HUES64 (cell line): ENCODE data around the gene TMC1.

Source experiments
- H3K27ac ChIP-seq: 2 replicates; pipeline ENCODE4 v1.7.0; 2013; ENCODE audit warnings: low read depth, low read length, inconsistent platforms
- H3K27me3 ChIP-seq: 2 replicates; pipeline ENCODE4 v1.6.1; 2013; ENCODE audit warnings: mild to moderate bottlenecking, low read length; ENCODE audit not compliant: insufficient read depth
- H3K36me3 ChIP-seq: 2 replicates; pipeline ENCODE4 v1.6.1; 2013; ENCODE audit warnings: mild to moderate bottlenecking, low read length; ENCODE audit not compliant: insufficient read depth
- H3K4me1 ChIP-seq: 2 replicates; pipeline ENCODE4 v1.6.1; 2013; ENCODE audit warnings: mild to moderate bottlenecking, low read length, moderate library complexity; ENCODE audit not compliant: insufficient read depth
- H3K4me3 ChIP-seq: 2 replicates; pipeline ENCODE4 v1.5.1; 2013; ENCODE audit warnings: mild to moderate bottlenecking, low read length, moderate library complexity
- H3K9ac ChIP-seq: 2 replicates; pipeline ENCODE4 v1.6.1; 2013; ENCODE audit warnings: mild to moderate bottlenecking, low read depth, low read length
- H3K9me3 ChIP-seq: 2 replicates; pipeline ENCODE4 v1.6.1; 2013; ENCODE audit warnings: low read depth, low read length; ENCODE audit not compliant: insufficient read depth
- WGBS: fragments of 150-250, 120-280 bp; methylation state at CpG from one replicate; pipeline ENCODE4 v1.1.7; 2013; ENCODE audit warnings: missing lambda C conversion rate; 5-methylcytosine and 5-hydroxymethylcytosine counted together

TMC1 gene

DNA sequence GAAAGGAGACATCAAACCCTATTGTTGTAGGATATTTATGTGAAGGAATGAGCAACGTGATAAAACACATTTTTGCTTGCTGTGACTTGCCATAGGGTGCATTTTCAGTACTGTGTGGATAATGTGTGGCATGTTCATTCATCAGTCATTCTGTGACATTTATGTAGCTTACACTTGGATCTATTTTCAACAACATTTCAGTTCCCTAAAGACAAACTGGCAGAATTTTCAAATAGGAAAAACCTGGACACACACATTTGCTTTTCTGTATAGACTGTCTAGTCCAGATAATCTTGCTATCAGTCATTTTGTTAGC, 127.7 kb downstream of the TMC1 start:
- 71% methylated on average over 1 of the region's 1 CpG for whole genome bisulfite sequencing
- H3K27ac ChIP-seq: no peak overlapping the region
- no peak overlapping the region for H3K9ac ChIP-seq

DNA sequence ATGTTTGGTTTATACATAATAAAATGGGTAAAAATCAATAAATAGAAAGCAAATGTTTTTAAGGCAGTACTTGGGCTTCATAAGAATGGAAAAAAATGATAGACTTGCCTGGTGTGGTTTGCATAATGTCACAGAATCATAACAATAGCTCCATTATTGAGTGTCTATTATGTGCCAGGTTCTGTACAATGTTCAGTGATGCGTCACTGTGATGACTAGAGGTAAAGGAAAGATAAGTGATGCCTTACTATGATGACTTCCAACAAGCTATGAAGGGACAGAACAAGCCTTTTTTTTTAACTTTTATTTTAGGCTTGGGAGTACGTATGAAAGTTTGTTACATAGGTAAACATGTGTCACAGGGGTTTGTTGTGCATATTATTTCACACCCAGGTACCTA, 128.8 kb downstream of the TMC1 start:
- no peak overlapping the region for H3K9ac ChIP-seq
- no peaks in the 10 kb centered on the region; the same call in 1 of the 2 replicates for H3K4me1 ChIP-seq
- H3K27ac ChIP-seq: no peak overlapping the region
- H3K9me3 ChIP-seq: no peaks in the 10 kb centered on the region
- no peak overlapping the region for H3K4me3 ChIP-seq
- no peaks in the 10 kb centered on the region for H3K36me3 ChIP-seq
- 87% methylated on average over 1 of the region's 2 CpGs for WGBS
- no peaks in the 10 kb centered on the region for H3K27me3 ChIP-seq

More for the DNA sequence above, 127.7 kb downstream of the TMC1 start:
- H3K4me1 ChIP-seq: no peaks in the 10 kb centered on the region; the same call in 1 of the 2 replicates
- H3K9me3 ChIP-seq: no peaks in the 10 kb centered on the region
- no peaks in the 10 kb centered on the region for H3K27me3 ChIP-seq
- no peaks in the 10 kb centered on the region for H3K36me3 ChIP-seq
- no peak overlapping the region for H3K4me3 ChIP-seq

DNA sequence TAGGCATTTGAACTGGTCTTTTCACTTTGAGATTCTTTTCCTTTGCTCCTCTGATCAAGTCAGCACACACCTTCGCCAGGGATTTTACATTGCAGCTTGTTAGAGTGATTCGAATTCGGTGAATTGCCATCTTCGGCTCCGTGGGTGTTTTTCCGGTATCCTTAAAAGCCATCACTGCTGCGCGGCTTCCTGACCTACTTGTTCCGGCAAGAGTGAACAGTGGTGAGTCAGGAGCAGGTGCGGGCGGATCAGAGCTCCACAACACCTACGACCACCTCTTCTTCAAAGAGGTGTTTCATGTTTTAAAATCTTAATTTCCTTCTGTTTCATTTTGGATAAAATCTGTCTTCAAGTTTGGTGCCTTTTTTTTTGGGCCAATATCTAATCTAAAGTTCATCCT, 134.6 kb downstream of the TMC1 start:
- no peaks in the 10 kb centered on the region for H3K4me1 ChIP-seq
- no peaks in the 10 kb centered on the region for H3K9me3 ChIP-seq
- WGBS: 97% methylated on average over 11 of the region's 12 CpGs
- H3K27ac ChIP-seq: no peak overlapping the region
- H3K27me3 ChIP-seq: no peaks in the 10 kb centered on the region
- no peaks in the 10 kb centered on the region for H3K36me3 ChIP-seq
- no peak overlapping the region for H3K4me3 ChIP-seq
- no peak overlapping the region for H3K9ac ChIP-seq

DNA sequence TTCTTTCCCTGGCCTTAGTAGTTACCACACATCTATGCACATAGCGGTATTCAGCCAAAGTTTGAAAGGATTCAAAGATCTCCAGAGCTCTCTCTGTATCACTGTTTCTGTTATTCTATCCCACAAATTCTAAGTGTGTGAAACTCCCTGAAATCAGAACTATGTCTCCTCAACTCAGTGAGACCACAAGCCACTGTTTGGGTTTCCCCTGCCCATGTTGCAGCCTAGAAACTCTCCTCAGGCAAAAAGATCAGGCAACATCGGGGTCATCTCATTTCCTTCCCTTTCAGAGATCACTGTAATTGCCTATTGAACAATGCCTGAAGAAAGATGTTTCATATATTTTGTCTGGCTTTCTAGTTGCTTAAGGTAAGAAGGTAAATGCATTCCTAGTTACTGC, 135.6 kb downstream of the TMC1 start:
- Histone ChIP-seq H3K27ac (no peak overlapping the region), H3K9me3 (no peaks in the 10 kb centered on the region), H3K4me1 (no peaks in the 10 kb centered on the region), H3K27me3 (no peaks in the 10 kb centered on the region), H3K36me3 (no peaks in the 10 kb centered on the region), H3K9ac (no peak overlapping the region), H3K4me3 (no peak overlapping the region)
- 98% methylated on average over 2 of the region's 2 CpGs for WGBS

DNA sequence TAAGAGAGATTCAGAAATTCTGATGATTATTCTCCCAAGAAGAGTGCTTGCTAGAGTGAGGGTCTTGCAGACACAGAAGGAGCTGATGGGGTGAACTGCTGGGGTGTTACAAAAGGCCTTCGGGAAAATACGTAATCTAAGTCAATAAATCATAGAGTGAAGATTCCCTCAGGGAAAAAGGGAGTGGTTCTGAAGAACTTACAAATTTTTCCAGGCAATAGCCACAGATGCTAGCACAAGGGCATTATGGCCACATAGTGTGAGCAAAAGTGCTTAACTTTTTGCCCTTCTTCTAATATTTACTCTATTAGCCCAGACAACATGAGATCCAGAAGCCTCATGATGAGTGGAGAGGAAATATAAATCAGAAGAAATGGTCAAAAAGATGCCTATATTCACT, 137.3 kb downstream of the TMC1 start:
- Histone ChIP-seq H3K4me3 (no peak overlapping the region), H3K27ac (no peak overlapping the region), H3K27me3 (no peaks in the 10 kb centered on the region), H3K9me3 (no peaks in the 10 kb centered on the region), H3K36me3 (no peaks in the 10 kb centered on the region), H3K4me1 (no peaks in the 10 kb centered on the region), H3K9ac (no peak overlapping the region)
- 97% methylated on average over 2 of the region's 2 CpGs for WGBS

DNA sequence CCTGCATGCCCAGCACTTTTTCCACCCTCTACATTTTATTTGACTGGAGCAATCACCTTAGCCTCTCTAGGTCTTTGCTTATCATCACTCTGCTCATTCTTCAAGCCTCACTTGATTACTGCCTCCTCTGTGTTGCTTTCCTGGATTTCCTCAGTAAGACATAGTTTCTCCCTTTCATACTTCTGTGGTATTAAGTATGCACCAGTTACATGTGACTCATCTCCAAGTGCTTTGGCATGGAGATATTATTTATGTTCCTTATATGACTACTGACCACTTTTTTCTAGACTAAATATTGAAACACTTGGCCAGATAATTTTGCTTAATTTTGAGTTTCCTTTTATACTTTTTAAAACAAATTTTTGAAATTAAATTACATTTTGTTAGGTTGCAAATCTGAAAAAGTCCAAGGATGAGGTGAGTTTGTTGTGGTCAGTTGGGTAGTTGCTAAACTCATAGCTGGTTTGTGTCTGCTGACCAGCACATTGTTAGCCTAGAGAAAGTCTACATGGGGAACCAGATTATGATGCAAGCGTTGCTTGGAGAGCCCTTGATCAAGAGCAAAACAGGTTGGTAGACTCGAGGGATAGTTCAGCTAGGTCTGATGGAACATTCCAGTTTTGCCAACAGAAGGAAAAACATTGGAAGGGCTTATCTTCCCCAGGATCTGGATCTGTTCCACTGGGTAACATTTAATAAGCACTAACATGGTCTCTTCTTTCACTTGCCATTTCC, 140.2 kb downstream of the TMC1 start:
- H3K4me3 ChIP-seq: no peak overlapping the region
- no peak overlapping the region for H3K9ac ChIP-seq
- H3K27ac ChIP-seq: no peak overlapping the region
- no peaks in the 10 kb centered on the region for H3K36me3 ChIP-seq
- 74% methylated on average over 2 of the region's 2 CpGs for WGBS
- H3K4me1 ChIP-seq: no peaks in the 10 kb centered on the region
- no peaks in the 10 kb centered on the region for H3K27me3 ChIP-seq
- H3K9me3 ChIP-seq: no peaks in the 10 kb centered on the region

DNA sequence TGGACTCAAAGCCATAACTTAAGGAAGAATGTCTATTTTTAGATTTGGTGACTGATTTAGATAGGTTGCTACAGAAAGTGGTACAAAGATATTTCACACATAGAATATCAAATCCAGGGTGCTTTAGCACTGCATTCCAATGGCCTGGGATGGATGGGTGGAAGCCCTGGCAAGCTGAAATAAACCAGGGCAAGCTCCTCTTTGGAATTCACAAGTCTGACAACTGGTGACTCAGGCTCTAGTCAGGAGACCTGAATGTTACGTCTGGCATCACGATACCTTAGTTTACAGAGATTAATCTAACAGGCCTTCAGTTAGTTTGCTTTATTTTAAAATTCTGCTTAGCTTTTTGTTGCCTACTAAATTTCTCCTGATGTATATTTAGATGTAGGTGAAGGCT, 144.0 kb downstream of the TMC1 start:
- H3K9me3 ChIP-seq: no peaks in the 10 kb centered on the region
- 61% methylated on average over 2 of the region's 2 CpGs for WGBS
- no peaks in the 10 kb centered on the region for H3K36me3 ChIP-seq
- no peaks in the 10 kb centered on the region for H3K27me3 ChIP-seq
- no peak overlapping the region for H3K27ac ChIP-seq
- no peak overlapping the region for H3K9ac ChIP-seq
- no peak overlapping the region for H3K4me3 ChIP-seq
- peaks cover 11% of the 10 kb centered on the region for H3K4me1 ChIP-seq

DNA sequence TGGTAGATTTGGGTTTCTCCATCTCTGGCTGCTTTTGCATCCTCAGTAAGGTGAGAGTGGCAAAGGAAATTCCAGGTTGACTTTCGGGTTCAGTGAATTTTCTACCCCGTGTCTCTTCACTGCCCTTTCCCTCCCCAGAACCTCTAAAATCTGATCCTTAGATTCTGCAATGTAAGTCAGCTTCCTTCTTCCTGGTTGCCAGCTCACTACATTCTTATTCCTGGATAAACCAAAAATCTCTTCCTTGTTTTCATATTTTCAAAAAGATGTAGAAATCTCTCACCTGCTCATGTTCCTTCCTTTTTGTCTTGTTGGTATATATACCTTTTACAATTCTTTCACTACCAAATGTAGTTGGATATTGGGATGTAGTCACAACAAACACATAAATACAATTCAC, 145.8 kb downstream of the TMC1 start:
- Histone ChIP-seq H3K36me3 (no peaks in the 10 kb centered on the region), H3K9ac (no peak overlapping the region), H3K4me1 (peaks cover 11% of the 10 kb centered on the region), H3K27me3 (no peaks in the 10 kb centered on the region), H3K27ac (no peak overlapping the region), H3K4me3 (no peak overlapping the region), H3K9me3 (0 out of 2 replicates have a peak, but pooled peaks cover 5% of the 10 kb centered on the region)
- 70% methylated on average over 2 of the region's 2 CpGs for WGBS

DNA sequence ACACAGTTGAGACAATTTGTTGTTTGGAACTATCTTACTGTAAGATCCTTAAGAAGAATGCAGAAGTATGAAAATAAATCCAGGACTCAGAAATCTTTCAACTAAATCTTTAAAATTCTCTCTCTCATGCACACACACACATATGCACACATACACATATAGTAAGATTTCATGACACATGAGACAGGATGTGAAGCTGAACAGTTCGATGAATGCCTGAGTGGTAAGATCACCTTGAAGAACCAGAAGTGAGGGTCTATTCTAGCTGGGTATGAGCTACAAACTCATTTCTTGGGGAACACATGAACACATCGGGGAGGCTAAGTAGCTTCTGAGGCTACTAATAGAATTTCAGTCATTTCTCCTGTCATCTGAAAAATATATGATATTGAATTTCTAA, 153.6 kb downstream of the TMC1 start:
- Histone ChIP-seq H3K9ac (no peak overlapping the region), H3K27me3 (no peaks in the 10 kb centered on the region), H3K4me3 (no peak overlapping the region), H3K9me3 (0 out of 2 replicates have a peak, but pooled peaks cover 12% of the 10 kb centered on the region), H3K4me1 (peaks cover 10% of the 10 kb centered on the region), H3K36me3 (no peaks in the 10 kb centered on the region), H3K27ac (no peak overlapping the region)
- WGBS: 91% methylated on average over 2 of the region's 2 CpGs

DNA sequence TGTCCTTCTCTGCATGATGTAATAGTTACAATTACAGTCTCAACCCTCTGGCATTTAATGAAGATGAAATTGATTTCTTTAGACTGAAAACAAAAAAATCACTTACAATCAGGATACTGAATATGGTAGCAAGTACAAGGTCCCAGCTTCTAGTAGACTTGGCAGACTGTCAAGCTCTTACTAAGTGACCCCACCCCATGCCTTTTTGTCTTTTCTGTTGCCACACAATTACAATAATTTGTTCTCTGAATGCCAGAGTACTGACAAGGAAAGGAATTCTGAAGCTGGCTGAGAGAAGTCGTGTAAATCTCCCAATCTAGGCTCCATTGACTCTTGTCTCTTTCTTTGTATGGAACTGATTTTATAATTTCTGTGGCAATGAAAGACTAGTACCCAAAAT, 154.2 kb downstream of the TMC1 start:
- H3K36me3 ChIP-seq: no peaks in the 10 kb centered on the region
- no peak overlapping the region for H3K9ac ChIP-seq
- 0 out of 2 replicates have a peak, but pooled peaks cover 12% of the 10 kb centered on the region for H3K9me3 ChIP-seq
- no peaks in the 10 kb centered on the region for H3K27me3 ChIP-seq
- WGBS: 94% methylated on average over 1 of the region's 1 CpG
- no peak overlapping the region for H3K27ac ChIP-seq
- peaks cover 13% of the 10 kb centered on the region for H3K4me1 ChIP-seq
- no peak overlapping the region for H3K4me3 ChIP-seq

DNA sequence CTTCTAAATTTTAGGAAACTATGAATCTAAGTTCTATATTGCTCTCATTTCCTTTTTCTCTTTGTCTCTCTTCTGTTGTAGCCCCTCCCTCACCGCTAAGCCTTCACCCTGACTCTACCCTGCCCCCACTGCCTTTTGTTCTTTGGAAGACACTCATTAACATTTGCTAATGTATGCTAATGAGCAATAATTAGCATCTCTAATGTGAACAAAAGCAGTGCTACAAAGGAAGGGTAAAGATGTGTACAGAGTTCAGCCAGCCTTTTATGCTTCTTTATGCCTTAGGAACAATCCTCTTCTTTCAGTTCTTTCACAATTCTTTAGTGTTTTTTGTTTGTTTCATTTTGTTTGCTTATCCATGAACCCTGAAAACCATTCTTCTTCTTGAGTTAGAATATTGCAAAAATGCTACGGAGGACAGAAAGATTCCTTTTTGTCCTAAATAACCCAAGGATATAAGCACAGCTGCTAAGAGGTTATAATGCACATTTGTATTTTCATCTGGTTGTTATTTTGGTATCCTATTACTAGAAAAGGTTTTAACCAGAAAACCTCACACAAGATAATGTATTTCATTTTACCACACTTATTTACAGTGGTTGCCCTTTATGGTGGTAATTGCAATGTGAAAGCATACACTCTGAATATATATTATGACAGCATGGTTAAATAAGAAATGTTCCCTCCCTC, 159.3 kb downstream of the TMC1 start:
- peak overlapping the region; percentile 60 for H3K9ac ChIP-seq

More for the DNA sequence above, 159.3 kb downstream of the TMC1 start:
- Histone ChIP-seq H3K4me1 (peaks cover 35% of the 10 kb centered on the region), H3K4me3 (peak overlapping the region; percentile 26), H3K9me3 (no peaks in the 10 kb centered on the region), H3K27ac (peak overlapping the region; percentile 98), H3K27me3 (no peaks in the 10 kb centered on the region), H3K36me3 (no peaks in the 10 kb centered on the region)
- 15% methylated on average over 2 of the region's 2 CpGs for WGBS
